MV-4-11 (cell line): Measurements from ENCODE around the gene PRDM16.

Experiments
- DNase-seq: peaks from one replicate; lab custom pipeline; 2025; lab: John Stamatoyannopoulos, UW

PRDM16 gene

GRCh38 chr1:3068564-3069431 is at the start of gene PRDM16:
Gene PRDM16, plus strand, starts transcription at chr1:3069203. Its CDS starts 57 bp downstream, at chr1:3069260.
- no peak for DNase-seq

GRCh38 chr1:3019516-3020051 is 49.4 kb upstream of the PRDM16 start:
- no peak for DNase-seq

- DNase-seq, result no peak
Observed at GRCh38 chr1:3020263-3020909, 48.6 kb upstream of the PRDM16 start.

GRCh38 chr1:3021233-3021671 is 47.8 kb upstream of the PRDM16 start, which contains the start of gene ACTRT2:
Gene ACTRT2, plus strand, starts transcription at chr1:3021467. Its CDS starts 220 bp downstream, at chr1:3021687.
- DNase-seq, result no peak

GRCh38 chr1:3021801-3022401 is 47.1 kb upstream of the PRDM16 start:
- DNase-seq, result no peak

- DNase-seq, result no peak
Observed at GRCh38 chr1:3022511-3022973, 46.5 kb upstream of the PRDM16 start.

- DNase-seq, result no peak
Observed at GRCh38 chr1:3022976-3023375, 46.0 kb upstream of the PRDM16 start.

- DNase-seq, result no peak
Observed at GRCh38 chr1:3024019-3024418, 45.0 kb upstream of the PRDM16 start.

- no peak for DNase-seq
Observed at GRCh38 chr1:3024588-3024987, 44.4 kb upstream of the PRDM16 start.

GRCh38 chr1:3026124-3026523 is 42.9 kb upstream of the PRDM16 start:
- no peak for DNase-seq

GRCh38 chr1:3026581-3027391 is 42.2 kb upstream of the PRDM16 start:
- no peak for DNase-seq

GRCh38 chr1:3027611-3028371 is 41.2 kb upstream of the PRDM16 start:
- no peak for DNase-seq

- DNase-seq, result no peak
Observed at GRCh38 chr1:3028531-3029282, 40.3 kb upstream of the PRDM16 start.

- DNase-seq, result no peak
Observed at GRCh38 chr1:3029481-3029961, 39.5 kb upstream of the PRDM16 start.

GRCh38 chr1:3029991-3030662 is 38.9 kb upstream of the PRDM16 start:
- DNase-seq, result no peak

GRCh38 chr1:3030663-3031381 is 38.2 kb upstream of the PRDM16 start:
- no peak for DNase-seq

GRCh38 chr1:3031401-3032221 is 37.4 kb upstream of the PRDM16 start:
- DNase-seq, result no peak
